ENCODE measurements around the gene PRKCZ.

Gene PRKCZ

DNA sequence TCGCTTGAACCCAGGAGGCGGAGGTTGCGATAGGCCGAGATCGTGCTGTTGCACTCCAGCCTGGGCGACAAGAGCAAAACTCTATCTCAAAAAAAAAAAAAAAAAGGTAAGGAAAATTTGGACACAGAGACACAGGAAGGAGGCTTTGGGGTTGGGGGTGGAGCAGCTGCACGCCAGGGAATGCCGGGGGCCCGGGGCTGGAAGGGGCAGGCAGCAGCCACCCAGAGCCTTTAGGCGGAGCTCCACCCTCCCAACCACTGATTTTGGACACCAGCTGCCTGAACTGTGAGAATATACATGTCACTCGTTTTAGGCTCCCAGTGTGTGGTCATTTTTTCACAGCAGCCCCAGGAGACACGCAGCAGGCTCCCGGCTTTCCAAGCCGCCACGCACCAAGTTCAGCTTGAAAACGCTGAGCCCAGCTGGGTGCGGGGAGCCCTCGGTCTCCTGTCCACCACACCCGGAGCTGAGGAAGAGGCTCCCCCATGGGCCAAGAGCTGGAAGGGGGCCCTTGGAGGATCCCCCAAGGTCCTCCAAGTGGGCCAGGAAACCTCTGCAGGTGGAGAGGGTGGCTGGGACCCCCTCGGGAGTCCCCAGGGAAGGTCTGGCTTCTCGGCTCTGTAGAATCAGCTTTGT is 150.2 kb downstream of the PRKCZ start:
- no peak for DNase-seq
- Histone ChIP-seq H3K27ac (ENCODE audit: low read depth, low read length) (no peak overlapping the region), H3K4me3 (ENCODE audit: low read length) (no peak overlapping the region), H3K4me1 (ENCODE audit: control insufficient read depth, low read depth, low read length) (peaks cover 1% of the 10 kb centered on the region), H3K79me2 (ENCODE audit: control insufficient read depth, insufficient read depth, low read length) (no peaks in the 10 kb centered on the region), H3K36me3 (ENCODE audit: control insufficient read depth, insufficient read depth, low read length) (no peaks in the 10 kb centered on the region), H2BK15ac (replicated peaks; ENCODE audit: low read depth) (no peak overlapping the region), H2BK120ac (ENCODE audit: low read depth, low read length) (no peak overlapping the region), H3K9ac (ENCODE audit: low read length) (no peak overlapping the region), H3K23ac (ENCODE audit: low read length) (no peak overlapping the region), H2BK5ac (ENCODE audit: low read length) (no peak overlapping the region), H2AK5ac (ENCODE audit: low read length) (no peak overlapping the region), H3K18ac (ENCODE audit: low read length) (no peak overlapping the region), H4K5ac (ENCODE audit: low read length) (no peak overlapping the region), H3K4me2 (ENCODE audit: low read length) (no peak overlapping the region), H3K4ac (ENCODE audit: low read depth, low read length) (no peak overlapping the region), H4K8ac (ENCODE audit: low read depth, low read length) (no peak overlapping the region), H3K56ac (ENCODE audit: low read length) (peak overlapping the region; percentile 7), H3K27me3 (ENCODE audit: insufficient read depth, low read length, poor library complexity) (no peaks in the 10 kb centered on the region), H3K79me1 (ENCODE audit: low read length) (no peaks in the 10 kb centered on the region)
- WGBS (ENCODE audit: extremely low coverage, insufficient coverage, low lambda C conversion rate) = no CpG with 5 or more reads among the region's 21 CpGs

GRCh38 chr1:2201062-2201461 is 150.9 kb downstream of the PRKCZ start:
- Histone ChIP-seq H2BK5ac (ENCODE audit: low read length) (no peak overlapping the region), H4K5ac (ENCODE audit: low read length) (no peak overlapping the region), H2BK120ac (ENCODE audit: low read depth, low read length) (no peak overlapping the region), H3K23ac (ENCODE audit: low read length) (no peak overlapping the region), H3K4me1 (ENCODE audit: control insufficient read depth, low read depth, low read length) (peaks cover 1% of the 10 kb centered on the region), H3K27me3 (ENCODE audit: insufficient read depth, low read length, poor library complexity) (no peaks in the 10 kb centered on the region), H3K56ac (ENCODE audit: low read length) (no peak overlapping the region), H3K9ac (ENCODE audit: low read length) (no peak overlapping the region), H3K79me1 (ENCODE audit: low read length) (no peaks in the 10 kb centered on the region), H3K36me3 (ENCODE audit: control insufficient read depth, insufficient read depth, low read length) (no peaks in the 10 kb centered on the region), H2BK15ac (replicated peaks; ENCODE audit: low read depth) (no peak overlapping the region), H3K79me2 (ENCODE audit: control insufficient read depth, insufficient read depth, low read length) (no peaks in the 10 kb centered on the region), H3K18ac (ENCODE audit: low read length) (no peak overlapping the region), H3K4me3 (ENCODE audit: low read length) (no peak overlapping the region), H3K4ac (ENCODE audit: low read depth, low read length) (no peak overlapping the region), H3K4me2 (ENCODE audit: low read length) (no peak overlapping the region), H4K8ac (ENCODE audit: low read depth, low read length) (no peak overlapping the region), H3K27ac (ENCODE audit: low read depth, low read length) (no peak overlapping the region), H2AK5ac (ENCODE audit: low read length) (no peak overlapping the region)
- DNase-seq = no peak
- WGBS (ENCODE audit: extremely low coverage, insufficient coverage, low lambda C conversion rate) = no CpG with 5 or more reads among the region's 14 CpGs

DNA sequence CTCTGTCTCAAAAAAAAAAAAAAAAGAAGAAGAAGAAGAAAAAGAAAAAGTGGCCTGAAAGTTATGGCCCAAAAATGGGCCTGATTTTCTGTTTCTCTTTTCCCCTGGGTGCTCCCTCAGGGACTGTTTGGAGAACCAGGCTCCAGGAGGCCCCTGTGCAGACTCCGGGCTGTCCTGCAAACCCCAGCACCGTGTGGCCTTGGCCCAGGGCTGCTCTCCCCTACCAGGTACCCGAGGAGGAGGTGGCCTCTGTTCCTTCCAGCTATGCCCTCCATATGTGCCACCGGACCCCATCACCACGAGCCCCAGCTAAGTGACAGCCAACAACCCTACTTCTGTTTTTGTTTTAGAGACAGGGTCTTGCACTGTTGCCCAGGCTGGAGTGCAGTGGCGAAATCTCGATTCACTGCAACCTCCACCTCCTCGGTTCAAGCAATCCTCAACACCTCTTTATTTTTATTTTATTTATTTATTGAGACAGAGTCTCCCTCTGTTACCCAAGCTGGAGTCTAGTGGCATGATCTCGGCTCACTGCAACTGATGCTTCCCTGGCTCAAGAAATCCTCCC is 151.9 kb downstream of the PRKCZ start:
- no peak overlapping the region for H3K9ac ChIP-seq (ENCODE audit: low read length)
- H2BK120ac ChIP-seq (ENCODE audit: low read depth, low read length) = no peak overlapping the region
- no peak overlapping the region for H4K8ac ChIP-seq (ENCODE audit: low read depth, low read length)
- H2BK5ac ChIP-seq (ENCODE audit: low read length) = no peak overlapping the region
- no CpG with 5 or more reads among the region's 9 CpGs for WGBS (ENCODE audit: extremely low coverage, insufficient coverage, low lambda C conversion rate)
- no peak overlapping the region for H3K23ac ChIP-seq (ENCODE audit: low read length)
- H3K79me1 ChIP-seq (ENCODE audit: low read length) = no peaks in the 10 kb centered on the region
- H3K79me2 ChIP-seq (ENCODE audit: control insufficient read depth, insufficient read depth, low read length) = no peaks in the 10 kb centered on the region
- no peaks in the 10 kb centered on the region for H3K36me3 ChIP-seq (ENCODE audit: control insufficient read depth, insufficient read depth, low read length)
- no peak overlapping the region for H3K18ac ChIP-seq (ENCODE audit: low read length)
- H3K27ac ChIP-seq (ENCODE audit: low read depth, low read length) = no peak overlapping the region
- H4K5ac ChIP-seq (ENCODE audit: low read length) = no peak overlapping the region
- no peak overlapping the region for H3K4me2 ChIP-seq (ENCODE audit: low read length)
- no peak overlapping the region for H2AK5ac ChIP-seq (ENCODE audit: low read length)
- DNase-seq = no peak
- no peak overlapping the region for H3K4me3 ChIP-seq (ENCODE audit: low read length)
- H3K27me3 ChIP-seq (ENCODE audit: insufficient read depth, low read length, poor library complexity) = no peaks in the 10 kb centered on the region
- H2BK15ac ChIP-seq (replicated peaks; ENCODE audit: low read depth) = no peak overlapping the region
- no peak overlapping the region for H3K4ac ChIP-seq (ENCODE audit: low read depth, low read length)
- H3K4me1 ChIP-seq (ENCODE audit: control insufficient read depth, low read depth, low read length) = peaks cover 1% of the 10 kb centered on the region
- no peak overlapping the region for H3K56ac ChIP-seq (ENCODE audit: low read length)

GRCh38 chr1:2202843-2203601 is 152.8 kb downstream of the PRKCZ start:
- Histone ChIP-seq H3K18ac (ENCODE audit: low read length) (no peak overlapping the region), H3K27ac (ENCODE audit: low read depth, low read length) (no peak overlapping the region), H3K27me3 (ENCODE audit: insufficient read depth, low read length, poor library complexity) (no peaks in the 10 kb centered on the region), H2AK5ac (ENCODE audit: low read length) (no peak overlapping the region), H3K9ac (ENCODE audit: low read length) (no peak overlapping the region), H2BK15ac (replicated peaks; ENCODE audit: low read depth) (no peak overlapping the region), H4K5ac (ENCODE audit: low read length) (no peak overlapping the region), H2BK5ac (ENCODE audit: low read length) (no peak overlapping the region), H2BK120ac (ENCODE audit: low read depth, low read length) (no peak overlapping the region), H3K56ac (ENCODE audit: low read length) (no peak overlapping the region), H3K4me3 (ENCODE audit: low read length) (no peak overlapping the region), H3K79me1 (ENCODE audit: low read length) (no peaks in the 10 kb centered on the region), H4K8ac (ENCODE audit: low read depth, low read length) (no peak overlapping the region), H3K36me3 (ENCODE audit: control insufficient read depth, insufficient read depth, low read length) (no peaks in the 10 kb centered on the region), H3K4me2 (ENCODE audit: low read length) (no peak overlapping the region), H3K23ac (ENCODE audit: low read length) (no peak overlapping the region), H3K4me1 (ENCODE audit: control insufficient read depth, low read depth, low read length) (peaks cover 1% of the 10 kb centered on the region), H3K79me2 (ENCODE audit: control insufficient read depth, insufficient read depth, low read length) (no peaks in the 10 kb centered on the region), H3K4ac (ENCODE audit: low read depth, low read length) (no peak overlapping the region)
- no CpG with 5 or more reads among the region's 15 CpGs for WGBS (ENCODE audit: extremely low coverage, insufficient coverage, low lambda C conversion rate)
- DNase-seq = no peak

DNA sequence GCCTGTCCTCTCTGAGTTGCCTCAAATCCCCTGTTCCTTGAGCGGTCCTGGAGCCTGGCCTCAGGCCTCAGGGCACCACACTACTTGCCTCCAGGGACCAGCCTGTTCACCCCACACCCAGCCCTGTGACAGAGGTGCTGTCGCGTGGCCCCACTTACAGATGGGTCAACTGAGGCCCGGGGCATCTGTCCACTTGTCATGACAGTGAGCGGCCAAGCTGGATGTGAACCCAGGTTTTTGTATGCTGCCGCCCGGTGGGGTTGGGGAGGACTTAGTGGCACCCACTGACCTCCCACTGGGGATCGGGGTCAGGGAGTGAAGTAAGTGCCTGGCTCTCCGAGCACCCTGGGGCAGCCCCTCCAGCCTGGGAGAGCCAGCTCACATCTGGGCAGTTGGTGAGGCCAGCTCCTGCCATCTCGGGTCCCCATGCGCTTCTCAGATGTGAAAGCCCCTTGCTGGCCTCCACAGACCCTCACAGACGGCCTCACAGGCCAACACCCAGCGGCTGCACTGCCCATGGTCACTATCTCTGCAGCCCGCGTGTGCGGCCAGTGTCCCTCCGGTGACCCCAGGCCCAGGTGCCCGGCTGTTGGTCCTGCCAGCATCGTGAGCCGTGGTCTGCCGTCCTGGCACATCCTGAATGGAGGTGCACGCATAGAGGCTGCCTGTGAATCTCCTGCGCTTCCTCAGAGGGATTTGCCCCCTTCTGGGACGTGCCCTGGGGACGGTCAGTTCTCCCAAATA is 153.6 kb downstream of the PRKCZ start:
- H3K56ac ChIP-seq (ENCODE audit: low read length) = peak overlapping the region; percentile 99
- no peak overlapping the region for H4K5ac ChIP-seq (ENCODE audit: low read length)
- peak overlapping the region; percentile 94 for H3K9ac ChIP-seq (ENCODE audit: low read length)
- peak overlapping the region; percentile 88 for H2AK5ac ChIP-seq (ENCODE audit: low read length)
- no peak overlapping the region for H3K4ac ChIP-seq (ENCODE audit: low read depth, low read length)
- DNase-seq = no peak
- no peaks in the 10 kb centered on the region for H3K36me3 ChIP-seq (ENCODE audit: control insufficient read depth, insufficient read depth, low read length)
- WGBS (ENCODE audit: extremely low coverage, insufficient coverage, low lambda C conversion rate) = no CpG with 5 or more reads among the region's 25 CpGs
- H3K27ac ChIP-seq (ENCODE audit: low read depth, low read length) = no peak overlapping the region
- H2BK15ac ChIP-seq (replicated peaks; ENCODE audit: low read depth) = no peak overlapping the region
- no peak overlapping the region for H3K18ac ChIP-seq (ENCODE audit: low read length)
- no peaks in the 10 kb centered on the region for H3K27me3 ChIP-seq (ENCODE audit: insufficient read depth, low read length, poor library complexity)
- no peaks in the 10 kb centered on the region for H3K79me2 ChIP-seq (ENCODE audit: control insufficient read depth, insufficient read depth, low read length)
- no peak overlapping the region for H4K8ac ChIP-seq (ENCODE audit: low read depth, low read length)
- no peak overlapping the region for H3K23ac ChIP-seq (ENCODE audit: low read length)
- H2BK5ac ChIP-seq (ENCODE audit: low read length) = no peak overlapping the region
- H3K4me3 ChIP-seq (ENCODE audit: low read length) = no peak overlapping the region
- peaks cover 1% of the 10 kb centered on the region for H3K4me1 ChIP-seq (ENCODE audit: control insufficient read depth, low read depth, low read length)
- H3K79me1 ChIP-seq (ENCODE audit: low read length) = no peaks in the 10 kb centered on the region
- H2BK120ac ChIP-seq (ENCODE audit: low read depth, low read length) = no peak overlapping the region
- peak overlapping the region; percentile 97 for H3K4me2 ChIP-seq (ENCODE audit: low read length)
